Pulmonary artery endothelial cell (primary cell): ENCODE results near the gene TIMMDC1. TPM values are rescaled to one million over a fixed set of nuclear protein-coding genes. Genes with fewer than 3 reads are reported as not detected.
"Not testable (repeated sequence)": the region's sequence is repeated elsewhere in the genome, so short reads cannot be mapped to it uniquely, and the experiment has no call there.

ENCODE experiments used
- DNase-seq: peaks from one replicate; pipeline ENCODE4 v3.0.0-alpha.2; 2011; ENCODE audit warnings: low read depth, low spot score
- total RNA-seq: library from RNA; depleted of rRNA; stranded (reverse); fragments of >200 nt; gene quantifications from 2 replicates; pipeline ENCODE4 v1.2.3, GENCODE V29; 2014

TIMMDC1 gene
- total RNA-seq, 1 donor from 2014 or later = 43.9 TPM

DNA sequence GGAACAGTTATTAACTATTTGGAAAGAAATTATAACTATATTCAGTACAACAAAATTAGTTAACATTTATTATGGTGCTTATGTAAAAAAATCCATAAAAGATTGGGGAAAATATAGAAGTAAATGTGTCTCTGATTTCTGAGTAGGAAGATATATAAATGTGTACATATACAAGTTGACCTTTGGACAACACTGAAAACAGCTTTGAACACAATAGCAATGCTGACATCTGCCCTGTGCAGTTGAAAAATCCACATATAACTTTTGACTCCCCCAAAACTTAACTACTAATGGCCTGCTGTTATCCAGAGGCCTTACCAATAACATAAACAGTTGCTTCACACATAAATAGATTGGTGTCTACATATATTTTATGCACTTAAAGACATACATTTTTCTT is 12.3 kb downstream of the TIMMDC1 start:
- DNase-seq = no peak

DNA sequence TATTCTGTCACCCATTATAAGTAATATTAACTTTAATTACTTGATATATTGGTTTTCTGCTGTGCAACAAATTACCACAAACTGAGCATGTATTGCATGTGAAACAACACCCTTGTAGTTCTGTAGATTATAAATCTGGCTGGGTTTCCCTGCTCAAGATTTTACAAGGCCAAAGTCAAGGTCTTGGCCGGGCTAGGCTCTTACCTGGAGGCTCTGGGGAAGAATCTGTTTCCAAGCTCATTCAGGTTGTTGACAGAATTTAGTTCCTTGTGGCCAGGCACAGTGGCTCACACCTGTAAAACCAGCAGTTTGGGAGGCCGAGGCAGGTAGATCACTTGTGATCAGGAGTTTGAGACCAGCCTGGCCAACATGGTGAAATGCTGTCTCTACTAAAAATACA is 16.3 kb downstream of the TIMMDC1 start:
- DNase-seq = no peak

DNA sequence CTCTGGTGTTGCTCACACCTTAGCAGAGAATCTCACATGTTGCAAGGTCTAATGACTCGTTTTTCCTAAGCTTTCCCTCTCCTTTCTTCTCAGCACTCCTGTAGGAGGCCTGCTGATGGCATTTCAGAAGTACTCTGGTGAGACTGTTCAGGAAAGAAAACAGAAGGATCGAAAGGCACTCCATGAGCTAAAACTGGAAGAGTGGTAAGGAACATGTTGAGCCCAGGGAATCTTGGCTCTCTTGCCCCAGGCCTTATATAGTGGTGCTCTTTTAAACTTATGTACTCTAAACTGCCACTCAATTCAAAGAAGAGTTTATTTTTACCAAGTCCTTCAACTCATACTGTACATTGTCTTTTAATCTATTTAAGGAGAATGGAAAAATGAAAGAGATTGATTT is 18.8 kb downstream of the TIMMDC1 start:
- no peak for DNase-seq

DNA sequence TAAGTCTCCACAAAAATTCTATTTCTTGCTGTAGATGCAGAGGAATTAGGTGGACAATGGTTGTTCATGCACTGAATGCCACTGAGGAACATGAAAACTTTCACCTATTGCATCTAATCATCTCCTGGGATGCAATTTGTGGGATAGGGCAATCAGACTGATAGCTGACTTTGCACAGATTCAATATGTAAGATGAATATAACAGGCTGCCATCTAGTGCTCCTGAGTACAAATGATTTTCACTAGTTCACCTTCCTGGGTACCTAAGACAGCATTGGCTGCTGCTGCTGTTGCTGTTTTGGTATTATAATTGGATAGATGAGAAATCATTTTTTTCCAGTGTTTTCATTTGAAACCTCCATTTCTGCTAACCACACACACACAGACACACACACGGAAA is 19.7 kb downstream of the TIMMDC1 start:
- no peak for DNase-seq

DNA sequence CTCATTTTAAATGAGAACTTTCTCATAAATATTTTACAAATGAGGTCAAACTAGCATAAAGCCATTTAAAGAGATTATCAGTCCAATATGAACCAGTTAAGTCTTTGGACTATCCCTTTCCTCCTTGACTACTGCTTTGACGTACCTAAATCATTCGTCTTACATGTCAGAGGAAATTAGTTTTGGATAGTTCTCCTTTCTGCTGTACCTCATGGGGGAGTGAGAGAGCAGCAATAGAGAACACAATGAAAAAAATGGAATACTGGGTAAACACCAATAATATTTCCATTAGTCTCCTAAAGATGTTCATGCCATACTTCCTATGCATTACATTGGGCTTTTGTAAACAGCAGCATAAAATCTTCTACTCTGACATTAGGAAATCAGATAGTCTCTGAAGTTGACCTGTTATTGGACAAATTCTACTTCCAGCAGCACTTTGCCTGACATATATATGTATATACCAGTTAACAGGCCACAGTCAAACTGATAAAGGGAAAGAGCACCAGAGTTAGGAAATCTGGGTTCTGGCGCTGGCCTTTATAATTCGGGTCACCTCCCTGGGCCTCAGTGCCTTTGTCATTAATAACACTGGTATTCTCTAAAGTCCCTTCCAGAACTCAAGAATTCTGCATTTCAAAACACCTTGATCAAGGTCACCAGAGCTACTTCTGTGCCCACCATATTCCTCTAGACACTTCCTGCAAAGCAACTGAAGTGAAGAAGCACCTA is 26.8 kb downstream of the TIMMDC1 start:
- DNase-seq = no peak

DNA sequence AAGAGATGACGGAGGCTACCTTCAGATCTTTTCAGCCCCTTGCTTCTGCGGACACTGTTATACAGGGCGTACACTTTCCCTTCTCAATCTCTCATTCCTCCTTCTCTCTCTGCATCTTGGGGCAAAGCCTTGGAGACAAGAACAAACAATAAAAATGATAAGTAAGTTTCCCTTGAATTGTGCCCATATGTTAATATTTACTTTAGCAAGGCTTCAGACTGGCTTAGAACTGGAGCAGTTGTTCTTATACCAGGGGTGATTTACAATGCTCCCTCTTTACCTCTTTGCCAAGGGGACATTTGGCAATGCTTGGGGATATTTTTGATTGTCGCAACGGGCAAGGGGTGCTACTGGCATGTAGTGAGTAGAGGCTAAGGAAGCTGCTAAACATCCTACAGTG is 29.4 kb downstream of the TIMMDC1 start:
- DNase-seq = no peak

DNA sequence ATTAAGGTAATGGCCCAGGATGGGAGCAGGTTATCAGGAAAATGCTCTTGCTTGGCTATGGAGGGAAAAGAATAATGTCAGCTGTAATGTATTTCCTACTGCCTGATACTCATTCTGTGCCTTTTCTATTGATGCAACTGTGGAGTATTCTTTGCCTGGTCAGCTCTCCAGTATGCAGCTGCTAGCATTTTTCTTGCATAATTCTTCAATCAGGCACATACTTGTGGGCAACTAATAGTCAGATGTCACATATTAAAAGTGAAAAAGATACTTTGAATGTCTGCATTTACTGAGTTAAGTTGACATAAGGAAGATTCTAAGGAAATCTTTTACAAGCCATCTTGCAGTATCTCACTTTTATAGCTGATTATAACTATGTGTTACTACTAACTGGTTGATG is 31.5 kb downstream of the TIMMDC1 start:
- DNase-seq = no peak

DNA sequence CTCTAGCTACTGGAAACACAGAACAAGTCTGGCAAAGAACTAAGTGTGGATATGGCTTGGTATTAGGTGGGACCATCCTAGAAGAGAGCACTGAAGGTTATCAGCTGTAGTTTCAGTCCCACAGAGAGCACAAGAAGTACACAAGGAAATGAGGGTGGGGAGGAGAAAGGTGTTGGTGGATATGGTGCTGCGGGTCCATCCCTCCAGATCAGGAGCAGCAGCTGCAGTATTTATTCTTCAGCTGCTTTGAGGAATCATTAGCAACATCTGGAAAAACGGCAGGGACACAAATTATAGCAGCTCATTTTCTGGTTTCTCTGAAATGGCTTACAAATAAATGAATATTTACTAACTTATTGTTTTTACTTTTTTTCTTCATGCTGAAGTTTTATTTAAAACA is 32.1 kb downstream of the TIMMDC1 start:
- no peak for DNase-seq

DNA sequence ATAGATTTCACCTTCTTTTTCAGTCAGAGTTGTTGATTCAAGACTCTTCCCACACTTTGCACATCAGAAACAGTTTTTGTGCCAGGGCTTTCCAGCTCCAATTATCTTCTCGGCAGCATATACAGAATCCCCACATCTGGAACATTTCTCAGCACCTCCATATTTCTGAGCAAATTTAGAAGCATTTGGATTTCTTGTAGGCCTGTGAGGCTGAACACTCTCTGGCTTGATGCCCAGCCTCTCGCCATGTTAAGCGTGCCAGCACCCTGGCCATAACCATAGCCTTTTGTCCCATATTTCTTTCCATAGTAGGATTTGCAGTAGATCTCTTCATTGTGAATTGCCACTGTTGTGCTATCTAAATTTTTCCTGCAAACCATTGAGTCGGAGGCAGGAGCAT is 32.8 kb downstream of the TIMMDC1 start:
- DNase-seq = no peak

DNA sequence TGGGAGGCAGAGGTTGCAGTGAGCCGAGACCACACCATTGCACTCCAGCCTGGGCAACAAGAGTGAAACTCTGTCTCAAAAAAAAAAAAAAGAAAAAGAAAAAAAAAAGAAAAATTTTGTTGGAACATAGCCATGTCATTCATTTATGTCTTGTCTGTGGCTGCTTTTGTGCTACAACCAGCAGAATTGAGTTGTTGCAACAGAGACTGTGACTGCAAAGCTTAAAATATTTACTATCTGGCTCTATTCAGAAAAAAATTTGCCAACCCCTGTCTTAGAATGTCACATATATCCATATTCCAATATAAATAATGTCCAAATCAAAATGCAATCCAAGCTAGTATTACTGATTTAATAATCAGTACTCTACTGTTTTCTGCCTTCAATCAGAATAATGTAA is 35.9 kb downstream of the TIMMDC1 start:
- DNase-seq = no peak

DNA sequence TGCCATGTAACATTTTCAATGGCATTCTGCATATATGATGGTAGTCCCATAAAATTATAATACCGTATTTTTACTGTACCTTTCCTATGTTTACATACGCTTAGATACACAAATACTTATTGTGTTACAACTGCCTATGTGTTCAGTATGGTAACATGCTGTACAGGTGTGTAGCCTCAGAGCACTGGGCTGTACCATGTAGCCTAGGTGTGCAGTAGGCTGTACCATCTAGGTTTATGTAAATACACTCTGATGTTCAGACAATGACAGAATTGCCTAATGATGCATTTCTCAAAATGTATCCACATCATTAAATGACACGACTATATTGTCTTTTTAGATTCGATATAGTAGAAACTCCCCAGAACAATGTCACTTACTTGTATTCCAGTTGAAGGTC is 38.4 kb downstream of the TIMMDC1 start:
- no peak for DNase-seq

DNA sequence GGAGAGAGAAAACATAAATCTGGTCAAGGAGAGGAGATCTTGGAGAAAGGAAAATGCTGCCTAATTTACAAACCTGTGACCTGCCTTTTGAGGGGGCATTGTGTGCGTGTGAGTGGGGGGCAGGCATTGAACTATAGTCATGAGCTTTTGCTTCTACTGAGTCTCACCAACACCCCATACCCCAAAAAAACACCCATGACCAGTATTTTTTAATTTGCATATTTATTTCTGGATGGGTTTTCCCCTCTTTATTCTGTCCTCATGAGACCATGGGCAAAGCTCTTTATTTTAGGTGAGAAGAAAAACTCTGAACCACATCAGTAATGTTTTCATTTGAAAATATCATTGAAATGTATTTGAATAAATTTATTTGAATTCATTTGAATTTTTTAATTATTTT is 40.4 kb downstream of the TIMMDC1 start:
- no peak for DNase-seq

DNA sequence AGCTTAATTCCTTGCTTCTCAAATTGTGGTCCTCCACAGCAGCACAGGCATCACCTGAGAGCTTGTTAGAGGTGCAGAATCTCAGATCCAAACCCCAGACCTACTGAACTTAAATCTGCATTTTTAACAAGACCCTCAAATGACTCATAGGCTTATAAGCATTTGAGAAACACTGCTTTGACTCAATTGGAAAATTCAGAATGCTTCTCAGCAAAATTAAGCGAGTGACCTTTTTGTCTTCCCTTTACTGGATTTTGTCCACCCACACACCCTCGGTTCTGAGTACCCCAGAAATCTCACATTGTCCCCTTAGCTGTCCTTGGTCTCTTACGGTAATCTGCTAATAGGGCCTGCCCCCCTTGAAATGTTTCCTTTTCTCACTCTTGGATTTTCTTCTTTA is 43.2 kb downstream of the TIMMDC1 start:
- DNase-seq = no peak

DNA sequence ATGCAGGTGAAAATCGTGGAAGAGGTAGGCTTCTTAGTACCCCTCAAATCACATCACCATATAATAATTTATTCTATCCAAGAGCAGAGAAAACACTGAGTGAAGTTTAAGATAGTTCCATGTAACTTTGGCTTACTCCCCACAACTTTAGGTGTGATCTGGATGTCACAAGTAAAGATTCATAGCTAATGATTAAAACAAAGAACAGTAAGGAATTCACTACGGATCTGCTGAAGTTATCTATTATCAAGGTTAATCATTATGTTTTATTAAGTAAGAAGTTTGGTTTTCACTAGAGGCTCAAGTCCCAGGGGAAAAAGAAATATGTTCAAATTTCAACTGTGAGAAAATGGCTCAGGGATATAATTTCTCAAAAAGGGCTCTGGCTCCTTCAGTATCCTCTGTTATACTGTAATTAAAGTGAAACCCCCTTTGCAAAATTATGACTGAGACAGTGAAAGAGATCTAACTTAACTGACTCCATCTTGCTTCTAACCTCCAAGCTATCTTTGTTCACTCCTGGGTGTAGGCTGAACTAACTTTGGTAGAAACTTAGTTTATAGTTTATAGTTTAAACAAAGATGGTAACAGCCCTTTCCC is 43.9 kb downstream of the TIMMDC1 start:
- no peak for DNase-seq

DNA sequence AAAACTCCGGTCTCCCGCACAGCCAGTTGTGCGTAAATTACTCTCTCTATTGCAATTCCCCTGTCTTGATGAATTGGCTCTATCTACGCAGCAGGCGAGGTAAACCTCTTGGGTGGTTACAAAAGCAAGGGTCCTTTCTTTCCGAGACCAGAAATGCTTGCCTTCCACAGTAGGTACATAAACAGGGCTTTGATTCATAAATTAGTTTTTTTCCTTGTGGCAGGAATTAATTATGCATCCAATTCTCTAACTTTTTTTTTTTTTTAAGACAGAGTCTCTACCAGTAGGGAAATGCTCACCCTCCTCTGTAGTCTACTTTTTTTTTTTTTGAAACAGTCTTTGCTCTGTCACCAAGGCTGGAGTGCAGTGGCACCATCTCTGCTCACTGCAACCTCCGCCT is 44.8 kb downstream of the TIMMDC1 start:
- no peak for DNase-seq

DNA sequence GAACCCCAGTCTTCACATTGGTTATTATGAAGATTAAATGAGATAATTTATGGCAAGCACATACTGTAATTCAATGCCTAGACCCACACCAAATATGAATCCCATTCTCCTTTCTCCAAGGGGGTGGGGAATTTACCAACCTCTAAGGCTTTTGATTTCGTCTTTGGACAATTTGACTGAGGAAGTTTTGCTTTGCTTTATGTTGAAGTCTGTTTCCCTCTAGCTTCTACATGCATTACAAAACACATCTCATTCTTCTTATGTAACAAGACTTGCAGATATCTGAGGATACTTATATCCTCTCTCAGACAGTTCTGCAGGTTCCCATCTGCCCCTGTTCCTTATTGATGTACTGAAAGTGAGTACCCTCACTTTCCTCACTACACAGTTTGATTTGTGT is 48.9 kb downstream of the TIMMDC1 start:
- no peak for DNase-seq

DNA sequence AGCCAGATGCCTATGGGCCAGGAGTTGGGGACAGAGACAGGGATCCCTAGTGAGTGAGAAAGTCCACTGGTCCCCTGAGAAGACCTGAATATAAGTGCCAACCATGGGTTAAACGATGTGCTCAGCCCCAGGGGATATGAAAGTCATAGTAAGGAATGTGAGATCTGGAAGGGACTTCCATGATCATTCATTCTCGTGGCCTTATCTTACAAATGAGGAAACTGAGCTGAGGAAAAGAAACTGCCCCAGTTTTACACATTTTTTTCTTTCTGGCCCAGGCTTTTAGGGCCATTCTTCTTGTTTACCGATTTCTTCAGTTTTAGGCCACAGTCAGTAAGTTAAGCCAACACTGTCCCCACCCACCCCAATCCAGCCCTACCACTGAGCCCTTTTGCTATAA is 50.0 kb downstream of the TIMMDC1 start:
- DNase-seq = no peak

DNA sequence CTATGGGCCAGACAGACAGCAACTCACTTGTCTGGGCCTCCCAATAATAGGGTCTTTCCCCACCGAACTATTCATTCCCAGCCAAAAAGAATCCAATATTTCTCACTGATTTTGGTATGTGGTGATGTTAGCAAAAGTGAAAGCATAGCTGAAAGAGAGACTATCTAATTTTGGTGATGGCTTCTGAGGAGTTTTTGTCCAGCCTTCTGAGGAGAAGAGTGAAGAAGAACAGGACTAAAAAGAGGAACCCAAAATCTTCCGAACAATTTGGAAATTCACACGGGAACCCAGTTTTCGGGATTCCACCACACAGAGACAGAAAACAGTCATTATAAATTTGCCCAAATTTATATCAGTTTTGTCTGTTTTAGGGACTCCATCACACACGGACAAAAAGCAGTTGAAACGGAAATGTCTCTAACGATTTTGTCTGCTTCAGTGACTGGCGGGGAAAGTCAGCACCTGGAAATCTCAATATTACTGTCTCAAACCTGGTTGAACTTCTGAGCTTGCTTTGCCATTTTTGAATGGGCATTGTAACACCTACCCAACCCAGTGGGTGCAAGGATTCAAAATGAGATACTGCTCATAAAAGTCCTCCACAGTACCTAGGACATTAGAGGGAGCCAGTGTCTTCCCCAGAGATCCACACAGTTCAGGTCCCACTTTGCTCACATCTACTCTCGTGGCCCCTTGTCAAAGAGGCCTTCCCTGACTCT is 52.0 kb downstream of the TIMMDC1 start:
- no peak for DNase-seq

DNA sequence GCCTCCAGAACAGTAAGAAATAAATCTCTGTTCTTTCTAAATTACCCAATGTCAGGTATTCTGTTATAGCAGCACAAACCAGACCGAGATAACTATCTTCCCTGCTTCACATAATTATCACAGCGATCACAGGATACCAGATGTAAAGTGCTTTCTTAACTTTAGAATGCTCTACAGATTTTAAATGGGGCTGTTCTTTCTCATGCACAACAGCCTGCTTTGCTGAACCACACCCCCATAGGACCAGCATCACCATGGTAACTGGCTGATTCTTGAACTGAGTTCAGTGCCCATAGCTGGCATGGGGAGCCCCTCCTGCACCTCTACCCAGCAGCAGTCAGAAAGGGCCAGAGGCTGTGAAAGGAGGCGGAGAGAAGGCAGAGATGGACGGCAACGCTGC is 53.3 kb downstream of the TIMMDC1 start:
- DNase-seq = no peak

DNA sequence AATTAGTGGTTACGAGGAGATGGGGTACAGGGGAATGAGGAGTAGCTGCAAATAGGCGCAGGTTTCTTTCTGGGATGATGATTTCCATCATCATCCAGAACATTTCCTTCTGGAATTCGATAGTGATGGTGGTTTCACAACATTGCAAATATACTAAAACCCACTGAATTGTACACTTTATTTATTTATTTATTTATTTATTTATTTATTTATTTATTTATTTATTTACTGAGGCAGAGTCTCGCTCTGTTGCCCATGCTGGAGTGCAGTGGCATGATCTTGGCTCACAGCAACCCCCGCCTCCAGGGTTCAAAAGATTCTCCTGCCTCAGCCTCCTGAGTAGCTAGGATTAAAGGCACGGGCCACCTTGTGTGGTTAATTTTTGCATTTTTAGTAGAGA is 54.6 kb downstream of the TIMMDC1 start:
- DNase-seq = not testable (repeated sequence)

DNA sequence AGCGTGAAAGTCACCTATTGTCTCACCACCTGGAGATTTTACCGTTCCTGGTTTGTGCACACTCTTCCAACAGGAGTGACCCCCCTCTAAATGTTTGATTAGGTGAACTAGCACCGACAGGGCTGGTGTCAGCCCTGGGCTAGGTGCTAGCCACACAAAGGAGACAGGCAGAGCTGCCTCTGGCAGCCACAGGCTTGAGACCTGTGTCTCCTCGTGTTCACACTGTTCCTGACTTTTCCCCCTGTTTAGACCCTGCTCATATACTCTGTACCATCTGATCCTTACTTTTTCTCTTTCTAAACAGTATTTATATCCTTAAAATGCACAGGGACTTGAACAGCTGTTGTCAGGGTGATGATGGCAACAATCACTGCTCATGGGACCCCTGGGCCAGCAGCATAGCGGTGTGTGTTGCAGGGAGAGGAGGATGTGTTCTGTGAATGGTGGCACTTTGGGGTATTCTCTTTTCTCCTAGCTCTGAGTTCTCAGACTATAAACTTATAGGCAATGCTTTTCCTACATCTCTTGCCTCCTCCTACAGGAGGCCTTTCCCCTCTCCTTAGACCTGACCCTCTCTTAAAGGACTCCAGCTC is 55.6 kb downstream of the TIMMDC1 start:
- DNase-seq = no peak

DNA sequence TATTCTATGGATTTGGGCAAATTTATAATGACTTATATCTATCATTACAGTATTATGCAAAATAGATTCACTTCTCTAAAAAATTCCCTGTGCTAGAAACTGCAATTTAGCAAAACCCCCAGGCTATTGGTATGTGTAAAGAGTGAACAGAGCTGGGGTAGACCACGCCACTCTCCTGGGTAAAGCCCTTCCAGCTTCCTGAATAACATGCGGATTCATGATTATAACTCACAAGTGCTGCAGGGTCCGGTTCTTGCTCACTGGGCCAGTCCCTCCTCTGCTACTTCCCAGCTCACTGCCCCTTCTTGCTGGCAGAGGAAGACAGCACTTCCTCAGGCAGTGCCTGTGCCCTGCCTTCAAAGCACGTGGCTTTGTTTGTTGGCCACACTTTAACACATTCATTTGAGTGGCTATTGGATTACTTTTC is 57.0 kb downstream of the TIMMDC1 start:
- DNase-seq = no peak
